ENCODE data around the gene TMEM125.

Gene TMEM125

DNA sequence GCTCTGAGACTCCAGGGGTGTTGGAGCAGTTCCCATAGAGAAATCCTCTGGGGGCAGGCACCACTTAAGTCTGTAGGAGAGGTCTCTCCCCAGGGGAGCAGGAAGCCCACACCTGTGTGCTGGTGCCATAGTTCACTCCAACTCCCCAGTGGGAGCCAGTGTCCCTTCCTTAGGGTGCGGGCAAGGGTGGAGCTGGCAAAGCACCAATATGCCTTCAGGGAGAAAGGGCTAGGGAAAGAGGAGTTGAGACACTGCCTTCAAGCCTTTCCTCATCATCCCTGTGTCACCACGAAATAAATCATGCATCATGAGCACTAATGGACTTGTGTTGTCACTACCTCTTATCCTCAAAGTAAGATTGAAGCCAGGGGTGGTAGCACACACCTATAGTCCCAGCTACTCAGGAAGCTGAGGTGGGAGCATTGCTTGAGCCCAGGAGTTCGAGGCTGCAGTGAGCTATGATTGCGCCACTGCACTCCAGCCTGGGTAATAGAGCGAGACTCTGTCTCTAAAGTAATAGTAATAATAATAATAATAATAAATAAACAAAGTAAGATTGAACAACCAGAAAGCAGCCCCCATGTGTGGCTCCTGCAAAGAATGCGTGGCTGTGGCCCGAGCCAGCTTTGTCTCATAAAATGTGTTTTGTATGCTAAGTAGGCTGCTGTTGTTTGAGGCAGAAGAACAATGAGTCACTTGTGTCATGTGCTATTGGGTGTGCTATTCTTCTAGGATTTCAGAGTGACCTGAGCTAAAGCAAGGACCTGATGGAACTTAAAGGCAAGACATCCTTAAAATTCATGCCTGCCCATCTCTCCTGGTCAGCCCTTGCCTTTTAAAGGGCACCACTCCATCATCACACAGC, 24.3 kb downstream of the TMEM125 start:
- peak; percentile 91 for DNase-seq (ENCODE audit: low spot score)

DNA sequence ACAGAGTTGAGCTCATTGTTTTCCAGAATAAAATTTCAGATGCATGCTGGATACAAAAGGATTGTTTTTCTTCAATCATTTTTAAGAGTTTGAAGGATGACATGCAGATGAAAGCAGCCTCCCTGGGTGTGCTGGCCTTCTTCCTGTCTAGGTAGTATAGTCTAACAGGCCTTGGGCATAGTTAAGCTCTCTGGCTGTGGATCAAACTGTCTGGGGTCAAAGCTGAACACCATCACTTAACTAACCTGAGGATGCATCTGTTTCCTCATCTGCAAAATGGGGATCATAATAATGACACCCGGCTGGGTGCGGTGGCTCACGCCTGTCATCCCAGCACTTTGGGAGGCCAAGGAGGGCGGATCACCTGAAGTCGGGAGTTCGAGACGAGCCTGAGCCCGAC, 25.0 kb downstream of the TMEM125 start:
- no peak for DNase-seq (ENCODE audit: low spot score)

DNA sequence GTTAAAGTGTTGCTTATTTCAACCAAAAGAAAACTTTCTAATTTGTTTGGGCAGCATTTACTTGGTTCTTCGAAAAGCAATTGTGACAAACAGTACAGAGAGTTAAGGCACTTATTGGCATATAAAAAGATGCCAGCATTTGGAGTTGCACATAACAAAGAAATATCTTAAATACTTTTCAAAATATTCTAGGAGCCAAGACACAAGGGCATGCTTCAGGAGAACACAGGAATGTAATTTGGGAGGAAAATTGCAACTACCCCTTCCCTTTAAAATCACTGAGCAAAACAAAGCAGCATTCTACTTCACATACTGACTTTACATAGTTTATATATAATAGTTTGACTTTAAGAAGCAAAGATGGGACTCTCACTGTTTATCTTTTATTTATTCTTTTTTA, 26.4 kb downstream of the TMEM125 start:
- DNase-seq (ENCODE audit: low spot score), result no peak

DNA sequence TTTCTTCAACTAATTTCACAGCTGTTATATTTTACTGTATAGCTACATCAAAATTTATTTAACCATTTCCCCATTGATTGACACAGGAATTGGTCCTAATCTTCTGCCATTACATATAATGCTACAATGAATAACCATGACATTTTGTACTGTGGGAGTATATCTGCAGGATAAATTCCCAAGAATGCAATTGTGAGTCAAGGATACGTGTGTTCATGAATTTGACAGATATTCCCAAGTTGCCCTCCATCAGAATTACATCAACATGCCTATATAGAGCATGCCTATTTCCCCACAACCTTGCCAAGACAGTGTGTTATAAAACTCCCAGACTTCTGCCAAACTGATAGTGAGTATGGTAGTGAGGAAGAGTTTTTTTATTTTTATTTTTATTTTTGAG, 28.3 kb downstream of the TMEM125 start:
- DNase-seq (ENCODE audit: low spot score), result no peak

DNA sequence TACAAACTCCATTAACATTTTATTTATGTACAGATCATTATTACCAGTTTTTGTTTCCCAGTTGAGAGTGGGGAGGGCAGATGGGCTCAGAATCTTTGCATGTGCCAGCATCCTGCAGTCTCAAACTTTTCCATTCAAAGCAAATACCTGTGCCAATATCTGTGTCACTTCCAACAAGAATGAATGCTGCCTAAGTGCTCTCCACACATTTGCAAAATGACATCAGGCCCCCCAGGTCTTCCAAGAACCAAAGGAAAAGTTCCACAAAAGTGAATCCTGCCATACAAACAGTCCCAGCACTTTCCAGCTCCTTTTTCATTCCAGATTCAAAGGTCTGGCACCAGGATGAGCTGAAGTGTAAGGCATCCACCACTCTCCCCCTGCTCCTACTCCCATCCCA, 29.3 kb downstream of the TMEM125 start:
- DNase-seq (ENCODE audit: low spot score), result no peak

DNA sequence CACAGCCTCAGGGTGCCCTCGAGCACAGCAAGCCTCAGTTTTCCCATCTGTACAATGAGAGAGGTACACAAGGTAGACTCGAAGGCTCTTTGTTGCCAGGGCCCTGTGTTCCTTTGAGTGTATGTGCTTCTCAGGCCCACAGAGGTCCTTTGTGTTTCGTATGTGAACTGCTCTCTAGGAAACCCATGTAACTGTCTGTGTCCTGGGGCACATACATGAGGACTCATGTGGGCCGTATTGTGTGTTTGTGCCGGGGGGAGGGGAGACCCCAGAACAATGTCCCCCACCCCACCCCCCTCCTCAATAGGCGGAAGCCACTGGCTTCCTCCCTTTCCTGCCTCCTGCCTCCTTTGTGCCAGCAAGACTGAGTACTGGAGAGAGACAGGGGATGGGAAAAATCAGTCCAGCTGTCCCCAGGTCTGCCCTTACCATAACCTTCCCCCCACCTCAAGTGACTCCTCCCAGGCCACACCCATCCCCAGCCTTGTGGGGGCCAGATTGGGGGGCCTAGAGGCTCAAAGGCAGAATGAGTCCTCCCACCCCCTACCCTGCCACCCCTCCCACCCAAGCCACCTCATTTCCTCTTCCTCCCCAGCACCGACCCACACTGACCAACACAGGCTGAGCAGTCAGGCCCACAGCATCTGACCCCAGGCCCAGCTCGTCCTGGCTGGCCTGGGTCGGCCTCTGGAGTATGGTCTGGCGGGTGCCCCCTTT, 30.8 kb downstream of the TMEM125 start, which contains the start of gene TIE1:
Gene TIE1, plus strand, starts transcription at position 605 of the 717 bp plus-strand sequence. Its CDS starts 90 bp downstream, at position 695.
- DNase-seq (ENCODE audit: low spot score), result no peak

DNA sequence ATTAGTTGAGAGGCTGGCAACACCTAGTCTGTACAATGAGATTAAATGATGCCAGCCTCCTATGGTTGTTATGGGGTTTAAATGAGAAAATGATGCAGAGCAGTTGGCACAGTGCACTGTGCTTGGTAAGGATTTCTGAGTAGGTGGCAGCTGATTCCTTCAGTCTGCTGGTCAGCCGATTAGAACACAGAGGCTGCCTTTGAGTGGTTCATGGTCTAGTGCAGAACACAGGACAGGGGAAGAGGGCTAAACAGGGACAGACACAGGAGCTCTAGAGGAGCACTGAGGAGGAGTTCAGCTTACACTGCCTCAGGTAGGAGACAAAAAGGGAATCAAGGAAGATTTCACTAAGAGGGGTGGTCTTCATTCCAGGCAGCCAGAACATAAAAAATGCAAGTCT, 32.4 kb downstream of the TMEM125 start:
- DNase-seq (ENCODE audit: low spot score), result no peak

DNA sequence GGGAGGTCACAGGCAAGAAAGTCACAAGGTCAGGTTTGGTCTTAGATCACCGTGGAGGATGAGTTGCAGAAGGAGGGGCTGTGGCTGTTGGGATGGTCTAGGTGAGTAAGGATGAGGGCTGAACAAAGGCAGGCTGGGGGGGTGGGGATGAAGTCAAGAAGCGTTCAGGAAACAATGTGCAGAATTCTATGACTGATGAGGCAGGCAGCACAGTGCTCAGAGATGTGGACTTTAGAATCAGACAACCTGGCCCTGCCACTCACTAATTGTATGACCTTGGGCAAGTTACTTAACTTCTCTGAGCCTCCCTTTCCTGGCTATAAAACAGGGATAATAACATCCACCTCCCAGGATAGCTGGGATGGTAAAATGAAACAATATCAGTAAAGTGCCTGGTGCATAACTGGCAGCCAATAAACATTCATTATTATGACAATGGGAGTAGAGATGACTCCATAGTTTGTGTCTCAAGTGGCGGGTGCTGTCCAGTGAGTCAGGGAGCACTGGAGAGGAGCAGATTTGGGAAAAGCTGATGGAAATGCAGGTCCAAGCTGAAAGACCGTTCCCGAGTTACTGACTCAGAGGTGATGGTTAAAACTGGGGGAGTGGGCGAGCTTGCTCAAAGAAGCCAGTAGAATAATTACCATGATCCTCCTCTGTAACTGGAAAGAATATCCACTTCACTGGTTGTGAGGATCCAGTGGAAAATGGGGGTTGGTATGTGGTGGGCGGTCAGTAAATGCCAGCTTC, 33.1 kb downstream of the TMEM125 start:
- no peak for DNase-seq (ENCODE audit: low spot score)

DNA sequence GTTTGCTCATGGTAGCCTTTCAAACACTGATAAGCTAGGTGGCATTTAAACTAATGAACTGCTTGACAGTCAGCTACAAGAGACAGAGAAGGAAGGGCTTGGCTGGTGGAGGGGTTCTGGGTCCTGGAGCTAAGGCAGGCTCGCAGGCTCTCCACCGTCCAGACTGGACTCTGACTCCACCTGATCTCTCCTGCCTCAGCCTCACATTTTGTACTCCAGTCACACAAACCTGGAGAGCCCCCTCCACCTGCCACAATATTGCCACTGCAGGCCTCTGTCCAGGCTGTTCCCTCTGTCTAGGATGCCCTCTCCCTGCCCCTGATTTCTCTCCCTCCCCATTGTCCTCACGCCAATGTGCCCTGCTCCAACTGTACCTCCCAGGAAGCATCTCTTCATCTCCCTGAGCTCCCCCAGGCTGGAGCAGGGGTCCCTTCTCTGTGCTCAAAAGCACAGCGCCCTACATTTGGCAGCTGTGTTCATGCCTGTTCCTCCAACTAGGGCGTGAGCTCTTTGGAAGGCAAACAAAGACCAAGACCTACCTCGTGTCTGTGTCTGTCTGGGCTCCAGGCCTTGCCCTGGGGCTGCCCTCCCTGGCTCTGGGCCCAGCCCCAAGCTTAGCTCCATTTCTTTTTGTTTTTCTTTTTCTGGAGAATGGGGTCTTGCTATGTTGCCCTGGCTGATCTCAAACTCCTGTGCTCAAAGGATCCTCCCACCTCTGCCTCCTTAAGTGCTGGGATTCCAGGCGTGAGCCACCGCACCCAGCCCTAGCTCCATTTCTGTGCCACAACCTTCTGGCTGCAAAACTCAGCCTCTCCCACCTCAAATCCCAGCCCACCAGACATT, 33.9 kb downstream of the TMEM125 start:
- DNase-seq (ENCODE audit: low spot score), result no peak

DNA sequence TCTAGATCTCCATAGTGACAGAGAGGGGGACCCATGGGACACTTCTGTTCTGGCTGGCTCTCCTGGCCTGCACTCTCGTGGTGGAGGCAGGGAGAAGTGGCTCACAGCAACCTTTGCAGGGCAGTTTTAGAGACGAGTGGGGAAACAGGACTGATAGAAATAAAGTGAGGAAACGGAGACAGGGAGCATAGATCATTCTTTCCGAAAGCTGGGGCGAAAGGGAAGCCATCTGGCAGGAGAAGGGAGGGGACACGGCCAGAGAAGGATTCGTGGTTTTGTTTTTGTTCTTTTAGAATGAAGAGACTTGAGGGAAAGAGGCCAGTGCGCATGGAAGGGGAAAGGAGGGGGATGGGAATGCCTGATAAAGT, 34.5 kb downstream of the TMEM125 start:
- no peak for DNase-seq (ENCODE audit: low spot score)

DNA sequence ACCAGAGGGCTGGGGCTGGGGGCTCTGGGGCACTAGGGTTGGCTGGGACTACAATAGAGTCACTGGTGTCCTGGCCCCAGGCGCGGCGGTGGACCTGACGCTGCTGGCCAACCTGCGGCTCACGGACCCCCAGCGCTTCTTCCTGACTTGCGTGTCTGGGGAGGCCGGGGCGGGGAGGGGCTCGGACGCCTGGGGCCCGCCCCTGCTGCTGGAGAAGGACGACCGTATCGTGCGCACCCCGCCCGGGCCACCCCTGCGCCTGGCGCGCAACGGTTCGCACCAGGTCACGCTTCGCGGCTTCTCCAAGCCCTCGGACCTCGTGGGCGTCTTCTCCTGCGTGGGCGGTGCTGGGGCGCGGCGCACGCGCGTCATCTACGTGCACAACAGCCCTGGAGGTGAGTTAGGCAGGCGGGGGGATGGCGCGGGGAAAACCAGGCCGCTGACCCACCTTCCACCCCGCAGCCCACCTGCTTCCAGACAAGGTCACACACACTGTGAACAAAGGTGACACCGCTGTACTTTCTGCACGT, 35.1 kb downstream of the TMEM125 start:
- DNase-seq (ENCODE audit: low spot score), result no peak

DNA sequence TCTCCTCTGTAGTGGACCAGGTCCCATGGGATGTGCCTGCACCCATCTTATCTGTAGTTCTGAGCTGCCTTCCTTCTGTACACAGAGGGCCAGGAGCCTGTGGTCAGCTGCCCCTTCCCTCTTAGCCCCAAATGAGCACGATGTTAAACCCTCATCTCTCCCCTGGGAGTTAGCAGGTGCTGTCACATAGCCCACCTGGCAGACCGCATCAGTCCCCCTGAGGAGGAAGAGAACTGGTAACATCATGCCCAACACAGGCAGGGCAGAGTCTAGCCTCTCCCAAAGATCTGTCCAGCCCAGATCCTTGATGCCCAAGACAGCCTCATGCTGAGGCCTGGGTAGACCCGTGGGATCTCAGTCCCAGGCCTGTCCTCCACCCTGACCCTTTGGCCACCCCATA, 35.7 kb downstream of the TMEM125 start:
- DNase-seq (ENCODE audit: low spot score), result no peak

DNA sequence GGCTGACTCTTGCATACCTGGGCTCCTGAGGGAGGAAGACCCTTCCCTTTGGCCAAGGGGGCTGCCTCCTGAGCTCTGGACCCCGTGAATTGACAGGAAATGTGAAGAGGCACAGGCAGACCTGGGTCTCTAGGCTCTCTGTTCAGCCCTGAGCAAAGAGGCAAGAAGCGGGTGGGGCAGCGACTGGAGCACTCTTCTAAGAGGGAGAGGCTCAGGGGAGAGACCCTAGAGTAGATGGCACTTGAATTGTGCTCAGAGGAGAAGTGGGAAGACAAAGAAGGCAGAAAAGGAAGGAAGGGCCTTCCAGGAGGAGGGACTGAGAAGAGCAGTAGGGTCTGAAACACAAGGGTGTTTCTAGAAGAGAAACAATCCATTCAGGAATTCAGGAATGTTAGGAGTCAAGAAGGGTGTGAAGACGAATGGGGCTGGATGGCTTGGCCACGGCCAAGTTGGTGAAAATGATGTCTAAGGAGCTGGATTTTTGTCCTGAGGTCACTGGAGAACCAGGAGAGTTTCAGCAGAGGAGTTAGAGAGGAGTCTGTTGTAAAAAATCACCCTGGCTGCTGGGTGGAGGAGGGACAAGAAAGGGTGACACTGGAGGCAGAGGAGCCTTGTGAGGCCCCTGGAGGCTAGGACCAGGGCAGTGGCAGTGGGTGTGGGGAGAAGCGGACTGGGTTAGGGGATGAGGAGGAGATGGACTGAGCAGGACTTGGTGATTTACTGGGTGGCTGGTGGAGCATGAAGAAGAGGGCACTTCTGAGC, 36.3 kb downstream of the TMEM125 start:
- no peak for DNase-seq (ENCODE audit: low spot score)

DNA sequence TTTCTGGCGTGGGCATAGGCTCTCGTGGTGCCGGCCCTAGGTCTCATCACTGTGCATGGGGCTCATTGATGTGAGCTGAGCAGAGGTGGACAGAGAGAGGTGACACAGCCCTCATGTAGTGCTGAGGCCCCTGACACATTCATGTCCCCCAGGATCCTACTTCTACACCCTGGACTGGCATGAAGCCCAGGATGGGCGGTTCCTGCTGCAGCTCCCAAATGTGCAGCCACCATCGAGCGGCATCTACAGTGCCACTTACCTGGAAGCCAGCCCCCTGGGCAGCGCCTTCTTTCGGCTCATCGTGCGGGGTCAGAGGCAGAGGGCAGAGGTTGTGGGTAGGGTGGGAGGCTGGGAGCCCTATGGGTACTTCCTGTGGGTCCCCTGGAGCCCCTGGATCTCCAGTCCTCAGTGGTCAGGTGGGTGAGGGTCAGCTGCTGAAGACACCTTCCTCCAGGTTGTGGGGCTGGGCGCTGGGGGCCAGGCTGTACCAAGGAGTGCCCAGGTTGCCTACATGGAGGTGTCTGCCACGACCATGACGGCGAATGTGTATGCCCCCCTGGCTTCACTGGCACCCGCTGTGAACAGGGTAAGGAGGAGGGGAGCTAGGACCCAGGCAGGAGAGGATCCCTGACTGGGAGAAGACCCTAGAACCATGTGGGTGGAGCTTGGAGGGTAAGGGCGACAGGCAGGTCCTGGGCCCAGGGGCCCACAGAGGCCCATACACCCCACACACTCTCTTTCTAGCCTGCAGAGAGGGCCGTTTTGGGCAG, 37.1 kb downstream of the TMEM125 start:
- DNase-seq (ENCODE audit: low spot score), result no peak

DNA sequence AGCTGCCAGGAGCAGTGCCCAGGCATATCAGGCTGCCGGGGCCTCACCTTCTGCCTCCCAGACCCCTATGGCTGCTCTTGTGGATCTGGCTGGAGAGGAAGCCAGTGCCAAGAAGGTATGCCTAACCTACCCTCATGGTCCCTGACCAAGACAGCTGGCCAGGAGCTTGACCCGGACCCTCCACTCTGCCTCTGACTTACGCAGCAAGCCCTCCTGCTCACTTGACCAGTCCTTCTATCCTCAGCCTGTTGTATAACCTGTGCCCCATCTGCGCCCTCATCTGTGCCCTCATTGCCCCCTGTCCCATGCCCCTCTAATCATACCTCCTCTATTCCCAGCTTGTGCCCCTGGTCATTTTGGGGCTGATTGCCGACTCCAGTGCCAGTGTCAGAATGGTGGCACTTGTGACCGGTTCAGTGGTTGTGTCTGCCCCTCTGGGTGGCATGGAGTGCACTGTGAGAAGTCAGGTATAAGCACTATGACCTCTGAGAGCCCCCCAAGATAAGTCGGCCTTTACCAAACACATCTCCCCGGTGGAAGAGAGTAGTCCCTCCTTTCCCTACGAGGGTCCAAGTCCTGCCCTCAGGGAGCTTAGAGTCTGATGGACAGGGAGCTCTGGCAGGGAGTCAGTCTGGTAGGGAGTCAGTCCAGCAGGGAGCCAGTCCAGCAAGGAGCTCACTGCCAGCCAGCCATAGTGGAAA, 37.8 kb downstream of the TMEM125 start:
- no peak for DNase-seq (ENCODE audit: low spot score)

DNA sequence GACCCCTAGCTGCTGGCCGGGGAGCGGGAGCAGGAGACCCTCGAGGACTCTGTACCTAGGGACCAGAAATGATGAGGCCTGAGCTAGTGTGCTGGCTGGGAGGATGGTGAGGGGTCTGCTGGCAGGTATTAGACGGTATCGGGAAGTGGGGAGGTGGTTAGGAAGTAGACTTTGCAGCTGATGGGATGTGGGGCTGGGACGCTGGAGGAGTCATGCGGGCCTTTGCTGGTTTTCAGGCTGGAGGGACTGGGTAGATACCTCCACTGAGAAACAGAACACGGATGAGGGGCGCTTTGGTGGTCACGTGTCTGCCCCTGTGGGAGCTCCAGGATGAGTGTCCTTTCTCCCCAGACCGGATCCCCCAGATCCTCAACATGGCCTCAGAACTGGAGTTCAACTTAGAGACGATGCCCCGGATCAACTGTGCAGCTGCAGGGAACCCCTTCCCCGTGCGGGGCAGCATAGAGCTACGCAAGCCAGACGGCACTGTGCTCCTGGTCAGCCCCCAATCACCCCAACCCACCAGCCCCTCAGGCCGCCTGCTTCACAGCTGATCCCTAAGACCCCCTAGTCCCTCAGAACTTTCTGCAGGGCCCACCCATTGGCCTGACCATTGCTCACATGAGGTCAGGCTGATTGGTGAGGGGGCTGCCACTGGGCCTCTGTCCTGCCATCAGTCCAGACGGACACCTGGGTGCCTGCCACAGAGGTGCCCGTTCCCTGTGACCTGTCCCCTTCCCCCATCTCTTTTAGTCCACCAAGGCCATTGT, 39.0 kb downstream of the TMEM125 start:
- DNase-seq (ENCODE audit: low spot score), result no peak

DNA sequence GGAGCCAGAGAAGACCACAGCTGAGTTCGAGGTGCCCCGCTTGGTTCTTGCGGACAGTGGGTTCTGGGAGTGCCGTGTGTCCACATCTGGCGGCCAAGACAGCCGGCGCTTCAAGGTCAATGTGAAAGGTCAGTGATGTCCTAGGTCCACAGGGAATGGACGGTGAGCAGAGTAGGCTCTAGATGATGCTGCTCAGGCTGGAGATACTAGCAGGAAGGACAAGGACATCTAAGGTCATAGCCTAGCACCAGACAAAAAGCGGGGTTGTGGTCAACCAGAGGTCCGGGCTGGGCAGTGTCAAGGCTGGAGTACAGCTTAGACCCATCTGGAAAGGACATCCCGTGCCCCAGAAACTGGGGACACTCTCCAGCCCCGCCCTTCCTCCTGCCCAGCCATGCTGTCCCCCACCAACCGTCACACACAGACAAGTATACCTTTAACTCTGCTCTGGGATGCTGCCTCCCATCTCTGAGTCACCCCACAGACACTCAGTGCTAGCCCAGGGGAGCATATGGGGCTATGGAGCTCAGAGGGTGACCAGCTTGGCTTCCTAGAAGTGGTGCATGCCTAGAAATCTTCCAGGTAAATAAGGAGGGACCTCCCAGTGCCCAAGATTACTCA, 39.7 kb downstream of the TMEM125 start:
- DNase-seq (ENCODE audit: low spot score), result no peak

DNA sequence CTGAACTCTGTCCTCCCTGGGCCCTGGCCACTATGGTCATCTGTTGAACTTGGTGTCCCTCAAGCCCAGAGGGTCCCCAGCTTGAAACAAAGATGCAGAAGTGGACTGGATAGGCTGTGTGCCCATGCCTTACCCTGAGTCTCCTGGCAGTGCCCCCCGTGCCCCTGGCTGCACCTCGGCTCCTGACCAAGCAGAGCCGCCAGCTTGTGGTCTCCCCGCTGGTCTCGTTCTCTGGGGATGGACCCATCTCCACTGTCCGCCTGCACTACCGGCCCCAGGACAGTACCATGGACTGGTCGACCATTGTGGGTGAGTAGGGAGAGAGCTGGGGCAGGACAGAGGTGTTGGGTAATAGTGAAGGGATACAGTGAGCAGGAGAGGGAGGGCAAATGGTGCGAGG, 41.7 kb downstream of the TMEM125 start:
- DNase-seq (ENCODE audit: low spot score), result no peak
